ENCODE measurements around the gene ST6GALNAC5.

Gene ST6GALNAC5

GRCh38 chr1:77015748-77016341, 148.6 kb downstream of the ST6GALNAC5 start:
- no peak for DNase-seq

DNA sequence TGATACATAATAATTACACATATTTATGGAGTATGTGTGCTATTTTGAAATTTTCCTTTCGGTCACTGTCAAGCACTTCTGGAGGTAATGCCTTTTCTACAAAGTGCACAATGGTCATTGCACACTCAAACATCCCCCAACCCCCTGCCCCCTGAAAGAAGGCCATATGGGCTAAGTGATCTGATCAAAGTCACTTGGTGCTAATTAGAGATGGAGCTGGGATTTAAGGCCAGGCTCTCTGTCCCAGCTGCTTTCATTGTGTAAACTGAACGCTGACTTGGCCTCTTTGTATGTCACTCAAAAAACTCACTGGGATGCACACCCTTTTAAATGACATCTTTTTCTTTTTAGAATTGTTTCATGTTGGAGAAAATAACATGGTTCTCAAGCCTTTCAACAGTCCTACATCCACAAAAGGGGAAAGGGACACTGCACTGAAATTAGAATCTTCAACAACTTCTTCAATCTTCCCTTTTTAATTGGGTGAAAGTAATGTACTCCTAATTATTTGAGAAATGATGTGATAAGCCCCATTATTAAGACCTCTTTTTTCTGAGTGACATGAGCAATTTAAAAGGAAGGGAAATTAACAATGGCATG, 149.2 kb downstream of the ST6GALNAC5 start:
- DNase-seq: no peak

DNA sequence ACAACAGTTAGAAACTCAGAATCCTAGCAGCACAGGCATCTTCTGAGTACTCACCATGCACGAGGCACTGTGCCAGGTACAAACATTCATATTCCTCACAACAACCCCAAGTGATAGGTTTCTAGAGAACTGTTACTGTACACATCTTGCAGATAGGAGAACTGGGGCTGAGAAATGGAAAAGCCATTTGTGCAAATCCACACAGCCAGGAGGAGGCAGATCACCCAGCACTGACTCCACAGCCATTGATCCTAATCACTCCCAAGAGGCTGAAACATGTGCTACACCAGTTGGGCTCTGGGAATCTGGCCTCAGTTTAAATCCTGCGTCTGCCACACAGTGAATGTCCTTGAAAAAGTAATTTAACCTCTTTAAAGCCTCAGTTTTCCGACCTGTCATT, 151.0 kb downstream of the ST6GALNAC5 start:
- DNase-seq: no peak

DNA sequence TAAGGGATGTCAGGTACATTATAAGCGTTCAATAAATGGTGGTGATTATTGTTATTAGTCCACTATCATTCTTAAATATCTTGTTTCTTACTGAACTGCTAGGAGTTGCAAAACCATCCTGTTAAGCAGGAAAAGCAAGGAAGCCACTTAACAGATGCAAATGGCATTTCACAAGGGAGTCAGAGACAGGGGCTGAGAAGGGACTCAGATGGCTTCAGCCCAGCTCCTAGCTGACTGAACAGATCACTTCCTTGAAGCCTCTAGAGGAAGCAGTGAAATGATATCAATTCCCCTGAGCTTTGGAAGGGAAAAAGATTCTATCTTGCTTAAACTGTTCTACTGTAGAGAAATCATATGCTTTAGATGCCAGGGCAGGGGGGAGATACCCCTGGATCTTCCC, 151.5 kb downstream of the ST6GALNAC5 start:
- DNase-seq: no peak

GRCh38 chr1:77021732-77022131, 154.5 kb downstream of the ST6GALNAC5 start:
- no peak for DNase-seq

GRCh38 chr1:77024500-77024899, 157.2 kb downstream of the ST6GALNAC5 start:
- DNase-seq: no peak

GRCh38 chr1:77025599-77025998, 158.3 kb downstream of the ST6GALNAC5 start:
- DNase-seq: no peak

- no peak for DNase-seq
These were observed 158.9 kb downstream of the ST6GALNAC5 start for GRCh38 chr1:77026135-77026534.

DNA sequence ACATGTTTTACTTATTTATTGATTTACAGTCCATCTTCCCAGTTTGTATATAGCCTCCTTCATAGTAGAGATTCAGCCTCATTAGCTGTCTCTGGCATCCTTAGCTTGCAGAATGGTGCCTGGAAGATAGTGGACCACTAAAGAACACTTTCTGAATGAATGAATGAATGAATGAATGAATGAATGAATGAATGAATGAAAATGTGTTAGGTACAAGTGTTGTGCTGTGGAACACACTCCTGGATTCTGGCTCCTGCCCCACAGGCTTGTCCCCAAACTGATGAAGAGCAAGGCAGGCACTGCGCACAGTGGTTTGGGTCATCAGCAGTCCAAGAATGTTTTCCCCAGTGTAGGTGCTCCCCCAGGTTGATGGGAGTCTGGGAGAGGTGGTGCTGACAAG, 159.4 kb downstream of the ST6GALNAC5 start:
- no peak for DNase-seq

GRCh38 chr1:77027847-77028246, 160.6 kb downstream of the ST6GALNAC5 start:
- DNase-seq: no peak

DNA sequence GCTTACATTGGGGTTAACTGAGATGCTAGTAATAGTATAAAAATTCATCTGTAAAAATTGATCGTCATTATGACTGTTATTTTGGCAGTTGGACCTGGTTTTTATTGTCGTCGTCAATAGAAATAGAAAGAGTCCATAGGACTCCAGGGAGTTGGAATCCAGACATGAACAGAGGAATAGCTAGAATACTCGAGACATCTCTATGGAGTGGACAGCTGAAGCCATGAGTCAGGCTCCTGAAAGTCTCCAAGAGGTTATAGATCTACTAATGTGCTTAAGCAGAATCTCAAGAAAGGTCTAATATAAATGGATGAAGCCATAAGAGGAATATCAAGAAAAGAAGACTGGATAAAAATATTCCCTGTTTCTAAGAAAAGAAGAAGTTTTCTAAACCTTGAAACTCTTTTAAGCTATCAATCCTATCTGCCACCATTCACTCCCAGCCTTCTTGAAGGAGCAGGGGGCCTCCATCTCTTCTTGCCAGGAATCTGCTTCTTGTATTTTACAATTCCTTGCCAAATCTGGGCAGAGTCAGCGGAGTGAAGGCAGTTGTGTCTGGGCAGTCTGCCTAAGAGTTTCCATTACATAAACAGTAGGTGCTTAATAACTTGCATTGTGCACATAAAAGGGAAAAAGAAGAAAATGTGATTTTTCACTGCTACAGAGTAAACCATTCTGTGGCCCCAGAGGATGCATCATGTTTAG, 163.3 kb downstream of the ST6GALNAC5 start:
- no peak for DNase-seq

DNA sequence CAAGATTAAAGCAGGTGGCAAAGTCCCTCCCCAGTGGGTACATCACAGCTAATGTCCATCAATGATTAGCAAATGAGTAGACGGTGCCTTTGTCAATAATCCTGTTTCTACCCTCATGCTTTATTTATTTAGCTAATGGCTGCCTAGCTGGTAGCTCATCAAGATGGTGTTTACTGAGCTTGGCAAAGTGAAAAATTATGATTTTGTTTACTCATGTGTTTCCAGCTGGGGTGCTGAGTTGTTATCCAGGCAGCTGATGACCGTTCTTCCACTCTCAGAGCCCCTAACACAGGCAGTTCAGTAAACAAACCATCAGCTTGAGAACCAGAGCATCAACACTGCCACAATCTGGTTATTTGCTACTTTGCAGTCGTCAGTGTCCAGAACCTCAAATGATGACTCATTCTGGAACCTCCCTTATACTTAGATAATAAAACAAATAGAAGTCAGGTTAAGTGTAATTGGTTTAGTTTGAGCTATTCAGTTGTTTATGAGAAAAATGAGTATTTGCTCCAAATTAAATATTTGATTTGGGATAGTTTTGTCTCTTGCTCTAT, 163.9 kb downstream of the ST6GALNAC5 start:
- DNase-seq: no peak

GRCh38 chr1:77036560-77036959, 169.3 kb downstream of the ST6GALNAC5 start:
- peak; percentile 14 for DNase-seq

DNA sequence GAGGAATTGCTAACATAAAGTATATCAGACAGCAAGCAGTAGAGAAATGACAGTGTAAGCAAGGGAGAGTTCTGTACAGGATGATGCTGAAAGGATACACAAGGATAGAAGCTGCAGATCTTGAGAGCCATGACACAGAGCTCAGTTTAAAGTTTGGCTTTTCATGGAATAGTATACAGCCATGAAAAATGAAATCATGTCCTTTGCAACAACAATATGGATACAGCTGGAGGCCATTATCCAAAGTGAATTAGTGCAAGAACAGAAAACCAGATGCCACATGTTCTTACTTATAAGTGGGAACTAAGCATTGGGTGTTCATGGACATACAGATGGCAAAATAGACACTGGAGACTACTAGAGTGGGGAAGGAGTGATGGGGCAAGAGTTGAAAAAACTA, 169.8 kb downstream of the ST6GALNAC5 start:
- no peak for DNase-seq

DNA sequence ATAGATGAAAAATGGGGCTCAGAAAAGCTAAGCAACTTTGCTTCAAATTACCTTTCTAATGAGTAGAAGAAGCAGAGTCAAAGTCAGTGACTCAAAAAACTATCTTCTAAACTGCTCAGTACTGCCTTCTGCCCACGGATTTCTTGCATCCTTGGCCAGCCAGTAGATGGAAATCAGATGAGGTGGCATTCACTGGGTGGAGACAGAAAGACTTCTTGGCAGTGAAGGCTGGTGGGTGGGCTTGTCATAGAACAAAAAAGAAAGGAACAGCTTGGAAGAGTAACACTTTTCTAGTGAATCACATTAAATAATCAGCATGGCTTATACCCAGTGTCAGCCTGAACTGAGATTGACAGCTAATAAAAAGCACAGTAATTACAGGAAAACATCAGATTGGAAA, 170.7 kb downstream of the ST6GALNAC5 start:
- DNase-seq: no peak

DNA sequence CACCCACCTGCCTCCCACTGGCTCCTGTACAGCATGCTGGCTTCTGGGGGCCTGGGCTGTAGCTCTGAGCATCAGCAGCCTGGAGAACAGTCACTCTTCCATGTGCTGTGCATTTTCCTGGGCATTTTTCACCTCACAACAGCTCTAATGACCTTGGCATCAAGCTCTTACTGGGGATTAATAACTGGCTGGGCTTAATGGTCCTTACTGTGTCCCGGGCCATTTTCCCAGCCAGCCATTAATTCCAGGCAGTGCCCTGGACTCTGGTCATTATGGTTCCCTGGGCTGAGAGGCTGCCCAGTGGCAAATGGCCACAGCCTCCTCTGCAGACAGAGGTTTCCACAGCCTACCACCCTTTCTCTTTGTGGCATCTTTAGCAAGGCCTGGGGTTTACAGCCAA, 171.8 kb downstream of the ST6GALNAC5 start:
- DNase-seq: no peak

DNA sequence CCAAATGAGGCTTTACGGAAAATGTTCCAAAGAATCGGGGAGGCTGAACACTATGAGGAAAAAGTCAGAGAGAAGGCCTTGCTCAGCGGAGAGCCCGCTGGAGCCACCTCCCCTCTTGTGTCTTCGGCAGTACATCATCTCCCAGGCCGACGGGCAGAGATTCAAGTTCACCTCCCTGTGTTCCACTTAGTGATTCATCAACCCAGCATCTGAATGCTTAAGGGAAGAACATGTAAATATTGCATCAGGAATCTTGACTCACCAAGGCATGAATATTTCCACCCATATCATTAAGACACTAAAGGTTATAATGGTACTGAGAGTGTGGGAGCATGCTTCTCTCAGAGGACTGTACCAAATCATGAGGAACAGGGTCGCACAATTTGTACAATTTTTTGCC, 172.5 kb downstream of the ST6GALNAC5 start:
- DNase-seq: no peak

- no peak for DNase-seq
These were observed 173.5 kb downstream of the ST6GALNAC5 start for GRCh38 chr1:77040826-77041225.

- no peak for DNase-seq
These were observed 177.0 kb downstream of the ST6GALNAC5 start for GRCh38 chr1:77044133-77044849.

DNA sequence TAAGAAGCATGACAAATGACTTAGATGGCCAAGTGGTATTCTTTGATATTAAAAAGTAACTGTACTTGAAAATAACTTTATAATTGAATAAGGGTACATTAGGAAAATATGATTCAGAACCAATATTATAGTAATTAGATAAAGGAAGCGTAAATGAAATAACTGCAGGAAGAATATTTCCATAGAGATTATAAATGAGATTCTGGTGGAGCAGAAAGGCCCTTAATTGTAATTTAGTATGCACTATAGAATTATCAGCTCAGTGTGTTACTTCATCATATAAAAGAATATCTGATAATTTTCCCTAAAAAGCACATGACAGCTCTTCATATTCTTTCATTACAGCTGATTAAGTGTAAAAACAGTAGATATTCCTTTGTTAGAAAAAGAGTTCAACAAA, 180.3 kb downstream of the ST6GALNAC5 start:
- no peak for DNase-seq

DNA sequence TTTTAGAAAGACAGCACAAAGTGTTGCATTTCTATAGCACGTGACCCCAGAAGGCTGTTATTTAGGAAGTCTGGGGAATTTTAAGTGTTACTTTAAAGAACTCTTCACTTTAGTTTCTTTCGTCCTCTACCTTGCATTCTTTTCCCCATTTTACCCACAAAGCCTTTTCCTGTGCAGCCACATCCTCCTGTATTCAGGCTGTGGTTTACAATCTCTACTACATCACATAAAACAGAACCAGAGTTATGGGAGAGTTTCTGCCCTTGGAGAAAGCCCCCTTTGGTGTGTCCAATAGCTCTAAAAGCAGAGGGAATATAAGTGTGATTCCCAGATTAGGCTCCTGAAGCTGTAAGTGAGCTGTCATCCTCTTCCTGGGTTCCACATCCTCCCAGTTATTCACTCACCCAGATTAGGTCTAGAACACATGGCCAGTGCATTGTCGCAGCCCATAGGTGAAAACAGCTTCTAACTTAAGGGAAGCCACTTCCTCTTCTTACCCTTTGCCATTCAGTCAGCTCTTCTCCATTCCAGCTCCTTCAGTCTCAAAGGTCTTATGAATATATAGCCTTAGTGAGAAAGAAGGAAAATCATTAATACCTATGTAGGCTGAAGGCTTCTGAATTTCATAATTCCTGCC, 180.8 kb downstream of the ST6GALNAC5 start:
- DNase-seq: no peak

- DNase-seq: no peak
These were observed 181.3 kb downstream of the ST6GALNAC5 start for GRCh38 chr1:77048615-77049005.

DNA sequence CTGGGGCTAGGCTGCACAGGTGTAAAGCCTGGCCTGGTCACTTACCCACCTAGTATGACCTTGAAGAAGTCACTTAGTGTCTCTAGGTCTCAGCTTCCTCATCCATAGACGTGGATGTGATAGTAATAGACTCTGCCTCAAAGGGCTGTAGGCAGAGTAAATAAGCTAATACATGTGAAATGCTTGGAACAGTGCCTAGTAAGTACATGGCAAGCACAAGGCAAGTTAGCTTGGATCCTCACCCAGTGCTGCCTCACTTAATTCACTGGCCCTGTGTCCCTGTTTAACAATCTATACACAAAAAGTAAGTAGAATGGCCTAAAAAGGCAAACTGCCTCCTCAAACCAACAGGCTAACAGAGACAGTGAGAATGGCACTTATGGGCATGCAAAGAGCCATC, 184.1 kb downstream of the ST6GALNAC5 start:
- DNase-seq: no peak
